ENCODE results near the gene CSRNP3. TPM values are rescaled to one million over a fixed set of nuclear protein-coding genes. Genes with fewer than 3 reads are reported as not detected.

CSRNP3 gene
- total RNA-seq, 1 donor: 2.6 TPM

GRCh38 chr2:165601065-165601830 is 131.8 kb downstream of the CSRNP3 start:
- DNase-seq (ENCODE audit: low read depth): peak; percentile 6
- no peak overlapping the region for H3K4me3 ChIP-seq (ENCODE audit: low read depth, low read length)
- TF ChIP-seq, protein P1, sequence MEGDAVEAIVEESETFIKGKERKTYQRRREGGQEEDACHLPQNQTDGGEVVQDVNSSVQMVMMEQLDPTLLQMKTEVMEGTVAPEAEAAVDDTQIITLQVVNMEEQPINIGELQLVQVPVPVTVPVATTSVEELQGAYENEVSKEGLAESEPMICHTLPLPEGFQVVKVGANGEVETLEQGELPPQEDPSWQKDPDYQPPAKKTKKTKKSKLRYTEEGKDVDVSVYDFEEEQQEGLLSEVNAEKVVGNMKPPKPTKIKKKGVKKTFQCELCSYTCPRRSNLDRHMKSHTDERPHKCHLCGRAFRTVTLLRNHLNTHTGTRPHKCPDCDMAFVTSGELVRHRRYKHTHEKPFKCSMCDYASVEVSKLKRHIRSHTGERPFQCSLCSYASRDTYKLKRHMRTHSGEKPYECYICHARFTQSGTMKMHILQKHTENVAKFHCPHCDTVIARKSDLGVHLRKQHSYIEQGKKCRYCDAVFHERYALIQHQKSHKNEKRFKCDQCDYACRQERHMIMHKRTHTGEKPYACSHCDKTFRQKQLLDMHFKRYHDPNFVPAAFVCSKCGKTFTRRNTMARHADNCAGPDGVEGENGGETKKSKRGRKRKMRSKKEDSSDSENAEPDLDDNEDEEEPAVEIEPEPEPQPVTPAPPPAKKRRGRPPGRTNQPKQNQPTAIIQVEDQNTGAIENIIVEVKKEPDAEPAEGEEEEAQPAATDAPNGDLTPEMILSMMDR (IDR thresholded peaks at IDR 0.05; ENCODE audit: insufficient read depth, low read depth, low read length): no peak

GRCh38 chr2:165601928-165602521 is 132.5 kb downstream of the CSRNP3 start:
- peak; percentile 80 for DNase-seq (ENCODE audit: low read depth)
- H3K4me3 ChIP-seq (ENCODE audit: low read depth, low read length): no peak overlapping the region
- TF ChIP-seq, protein P1 (IDR thresholded peaks at IDR 0.05; ENCODE audit: insufficient read depth, low read depth, low read length): no peak

GRCh38 chr2:165609672-165610071 is 140.2 kb downstream of the CSRNP3 start:
- no peak for DNase-seq (ENCODE audit: low read depth)
- no peak overlapping the region for H3K4me3 ChIP-seq (ENCODE audit: low read depth, low read length)
- TF ChIP-seq, protein P1 (IDR thresholded peaks at IDR 0.05; ENCODE audit: insufficient read depth, low read depth, low read length): no peak

DNA sequence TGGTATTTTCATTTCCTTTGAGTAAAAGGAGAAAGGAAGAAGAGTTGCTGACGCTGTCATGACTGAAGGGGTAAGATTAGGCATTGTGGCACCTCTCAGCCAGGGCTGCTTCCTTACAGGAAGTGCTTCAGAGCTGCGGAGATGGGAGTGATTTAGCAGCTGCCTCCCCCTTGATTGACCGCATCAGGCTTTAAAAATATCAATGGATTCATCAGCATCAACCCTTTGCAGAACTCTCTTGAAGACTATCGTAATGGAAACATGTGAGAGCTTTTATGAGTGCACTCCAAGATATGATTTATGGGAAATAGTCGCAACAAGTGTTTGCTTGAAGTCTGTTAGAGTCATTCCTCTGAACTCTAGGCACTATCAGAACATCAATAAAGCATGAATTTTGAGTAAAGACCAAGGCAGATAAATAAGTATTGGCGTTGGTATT is 141.1 kb downstream of the CSRNP3 start:
- TF ChIP-seq, protein P1 (IDR thresholded peaks at IDR 0.05; ENCODE audit: insufficient read depth, low read depth, low read length): no peak
- DNase-seq (ENCODE audit: low read depth): no peak
- no peak overlapping the region for H3K4me3 ChIP-seq (ENCODE audit: low read depth, low read length)

DNA sequence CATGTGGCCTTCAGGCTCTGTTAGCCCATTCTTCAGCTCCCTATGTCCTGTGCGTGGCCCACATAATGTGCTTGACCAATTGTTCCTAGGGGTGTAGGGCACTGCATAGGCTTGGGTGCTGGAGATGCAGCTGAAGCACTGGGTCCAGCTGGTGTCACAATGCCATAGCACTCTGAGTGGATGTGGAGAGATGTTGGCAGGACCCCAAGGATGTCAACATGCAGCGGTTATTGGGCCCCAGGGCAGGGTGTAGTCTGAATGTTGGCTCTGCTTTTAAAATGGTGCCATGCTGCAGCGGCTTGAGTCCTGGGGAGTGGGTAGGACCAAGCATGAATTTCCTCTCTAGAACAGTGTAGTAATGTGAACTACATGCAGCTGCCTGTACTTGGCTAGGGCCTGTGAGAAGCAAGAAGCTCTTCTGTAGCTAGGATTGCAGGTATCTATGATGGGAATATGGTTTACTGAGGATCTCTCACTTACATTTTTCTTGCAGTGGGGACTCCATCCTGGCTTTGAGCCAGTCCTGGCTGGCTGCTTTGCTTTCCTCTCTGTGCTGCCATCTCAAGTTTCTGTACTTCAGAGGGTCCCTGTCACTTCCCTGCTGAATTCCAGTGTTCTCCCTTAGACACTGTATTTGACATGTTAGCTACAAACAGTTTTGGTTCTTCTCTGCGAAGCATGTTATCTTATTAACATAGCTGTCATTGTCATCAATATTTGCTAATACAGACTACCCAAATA is 148.4 kb downstream of the CSRNP3 start:
- TF ChIP-seq, protein P1 (IDR thresholded peaks at IDR 0.05; ENCODE audit: insufficient read depth, low read depth, low read length): no peak
- DNase-seq (ENCODE audit: low read depth): no peak
- H3K4me3 ChIP-seq (ENCODE audit: low read depth, low read length): no peak overlapping the region

GRCh38 chr2:165618806-165619205 is 149.3 kb downstream of the CSRNP3 start:
- DNase-seq (ENCODE audit: low read depth): no peak
- H3K4me3 ChIP-seq (ENCODE audit: low read depth, low read length): no peak overlapping the region
- TF ChIP-seq, protein P1 (IDR thresholded peaks at IDR 0.05; ENCODE audit: insufficient read depth, low read depth, low read length): no peak
